Putamen (tissue), 1 donor: Measurements from ENCODE around the gene OR7C1.
"Not testable (repeated sequence)": the region's sequence is repeated elsewhere in the genome, so short reads cannot be mapped to it uniquely, and the experiment has no call there.

Experiments used
- DNase-seq: peaks from one replicate; pipeline ENCODE4 v3.0.0-alpha.2; 2016; ENCODE audit warnings: low spot score

Gene OR7C1

DNA sequence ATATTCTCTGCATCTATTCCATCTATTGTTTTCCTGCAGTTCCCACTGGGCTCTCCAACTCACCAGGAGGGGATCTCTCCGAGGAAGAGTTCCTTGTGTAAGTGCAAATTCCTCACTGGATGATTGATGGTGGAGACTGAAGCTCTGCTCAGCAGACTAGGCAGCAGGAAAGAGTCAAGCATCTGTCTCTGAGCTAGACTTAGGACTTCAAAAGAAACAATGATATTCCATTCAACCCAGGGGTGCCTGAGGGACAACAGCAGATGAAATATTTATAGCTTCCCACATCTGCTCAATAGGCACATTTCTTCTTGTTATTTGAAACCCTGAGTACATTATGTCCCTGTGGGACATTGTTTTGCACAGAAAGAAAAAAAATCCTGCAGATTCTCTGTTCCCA, at the start of gene OR7C1, which contains the start of gene OR7A5:
TSS of gene OR7C1 (minus strand) at position 175 of the 400 bp plus-strand sequence. CDS start 35,049 bp downstream, outside the sequence.
TSS of gene OR7A5 (minus strand) at position 175 of the 400 bp plus-strand sequence. CDS start 6,944 bp downstream, outside the sequence.
- DNase-seq = peak; percentile 9

DNA sequence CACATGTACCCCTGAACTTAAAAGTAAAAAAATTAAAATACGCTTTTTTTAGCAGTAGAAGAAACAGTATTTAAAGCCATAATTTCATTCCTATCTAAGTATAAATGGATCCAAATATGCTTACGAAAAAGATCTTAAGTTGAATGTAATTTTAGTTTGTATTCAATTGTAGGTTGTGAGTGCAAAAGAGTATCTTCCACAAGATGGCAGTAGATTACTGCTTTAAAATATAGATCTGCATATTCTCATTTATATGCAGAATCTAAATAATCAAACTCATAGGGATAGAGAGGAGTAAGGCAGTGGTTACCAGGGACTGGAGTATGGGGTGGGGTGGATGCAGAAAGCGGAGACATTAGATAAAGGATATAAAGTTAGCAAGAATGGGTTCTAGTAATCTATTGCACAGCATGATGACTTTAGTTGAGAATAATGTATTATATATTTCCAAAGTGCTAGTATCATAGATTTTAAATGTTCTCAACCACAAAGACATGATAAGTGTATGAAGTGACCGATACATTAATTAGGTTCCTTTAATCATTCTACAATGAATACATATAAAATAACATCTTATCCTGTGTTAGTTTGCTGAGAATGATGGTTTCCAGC, 36.7 kb upstream of the OR7C1 start:
- no peak for DNase-seq

DNA sequence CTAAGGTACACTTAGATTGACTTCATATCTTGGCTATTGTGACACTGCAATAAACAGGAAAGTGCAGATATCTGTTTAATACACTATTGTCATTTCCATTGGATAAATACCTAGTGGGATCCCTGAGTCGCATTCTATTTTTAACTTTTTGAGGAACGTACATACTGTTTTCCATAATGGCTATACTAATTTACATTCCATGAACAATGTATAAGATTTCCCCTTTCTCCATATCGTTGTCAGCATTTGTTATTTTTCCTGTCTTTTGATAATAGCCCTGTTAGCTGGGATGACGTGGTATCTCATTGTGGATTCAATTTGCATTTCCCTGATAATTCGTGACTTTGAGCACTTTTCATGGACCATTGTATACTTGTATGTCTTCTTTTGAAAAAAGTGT, 33.5 kb upstream of the OR7C1 start:
- DNase-seq = no peak

DNA sequence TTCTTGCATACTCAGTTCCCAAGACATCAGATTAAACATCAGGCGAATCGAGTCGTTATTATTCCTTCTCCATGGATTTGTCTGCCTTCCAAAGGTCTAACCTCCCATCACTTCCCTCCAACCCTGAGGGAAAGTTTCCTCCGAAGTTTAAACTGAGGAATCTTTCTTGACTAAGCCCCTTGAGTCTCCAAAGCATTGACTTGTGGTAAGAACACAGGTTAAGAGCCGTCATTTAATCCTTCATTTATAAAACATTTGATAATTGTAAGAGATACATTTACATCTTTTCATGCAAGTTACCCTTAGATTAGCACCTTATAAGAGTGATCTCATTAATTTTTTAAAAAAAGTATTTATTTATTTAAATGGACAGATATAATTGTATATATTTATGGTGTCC, 13.8 kb upstream of the OR7C1 start, which contains the start of gene OR7A10:
TSS of gene OR7A10 (minus strand) at position 101 of the 400 bp plus-strand sequence. CDS start 7,045 bp downstream, outside the sequence.
- DNase-seq = no peak

DNA sequence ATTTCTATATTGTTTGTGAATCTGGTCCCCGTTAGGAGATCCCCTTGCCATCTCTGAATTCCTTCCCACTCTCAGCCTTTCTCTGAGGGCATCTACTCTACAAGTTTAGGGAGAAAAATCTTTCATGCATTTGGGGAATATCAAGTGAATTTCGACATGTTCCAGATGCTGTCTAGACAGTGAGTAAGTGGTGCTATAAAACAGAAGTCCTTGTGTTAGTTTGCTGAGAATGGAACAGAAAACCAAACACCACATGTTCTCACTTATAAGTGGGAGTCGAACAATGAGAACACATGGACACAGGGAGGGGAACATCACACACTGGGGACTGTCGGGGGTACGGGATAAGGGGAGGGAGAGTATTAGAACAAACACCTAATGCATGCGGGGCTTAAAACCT, 8.6 kb upstream of the OR7C1 start:
- DNase-seq = no peak

DNA sequence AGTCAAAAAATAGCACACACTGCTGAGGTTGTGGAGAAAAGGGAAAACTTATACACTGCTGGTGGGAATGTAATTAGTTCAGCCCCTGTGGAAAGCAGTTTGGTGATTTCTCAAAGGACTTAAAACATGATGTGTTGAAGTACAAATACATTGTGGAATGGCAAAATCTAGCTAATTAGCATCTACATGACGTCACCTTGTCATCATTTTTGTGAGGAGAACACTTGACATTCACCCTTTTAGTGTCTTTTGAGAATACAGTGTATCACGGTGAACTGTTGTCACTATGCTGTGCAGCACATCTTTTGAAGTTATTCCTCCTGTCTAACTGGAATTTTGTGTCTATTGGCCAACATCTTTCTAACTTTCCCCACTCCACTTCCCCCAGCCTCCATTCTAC, 8.2 kb upstream of the OR7C1 start:
- no peak for DNase-seq

DNA sequence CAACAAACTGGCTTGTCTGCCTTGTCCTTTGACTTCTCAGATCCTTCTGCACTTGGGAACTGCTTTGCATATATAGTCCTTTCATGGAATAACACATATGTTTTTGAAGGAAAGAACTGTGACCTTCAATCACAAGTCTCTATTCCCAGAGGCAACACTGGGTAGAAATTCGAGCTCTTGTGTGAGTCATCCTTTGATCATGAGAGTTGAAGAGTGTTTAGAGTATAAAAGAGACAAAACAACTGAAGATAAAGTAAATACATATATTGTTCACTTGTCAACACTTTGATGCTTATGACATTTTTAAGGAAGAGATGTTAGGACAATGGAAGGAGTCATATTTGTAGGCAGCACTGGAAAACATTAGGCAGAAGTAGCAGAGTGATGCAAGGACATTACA, 5.2 kb upstream of the OR7C1 start:
- no peak for DNase-seq

DNA sequence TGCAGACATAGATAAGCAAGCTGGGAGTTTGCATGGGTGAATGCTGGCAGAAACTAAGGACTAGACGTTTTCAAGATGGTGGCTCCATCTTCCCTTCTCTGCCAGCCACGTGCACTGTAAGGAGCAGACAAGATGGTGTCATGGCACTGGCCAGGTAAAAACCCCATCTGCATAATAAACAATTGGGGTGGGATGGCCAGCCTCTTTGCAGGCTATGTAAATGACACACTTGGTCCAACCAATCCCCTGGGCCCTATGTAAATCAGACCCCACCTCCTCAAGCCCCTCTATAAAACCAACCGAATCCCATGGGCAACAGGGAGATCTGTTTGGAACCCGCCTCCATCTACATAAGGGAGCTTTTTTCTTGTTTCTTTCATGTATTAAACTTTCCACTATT, 2.4 kb upstream of the OR7C1 start:
- no peak for DNase-seq

DNA sequence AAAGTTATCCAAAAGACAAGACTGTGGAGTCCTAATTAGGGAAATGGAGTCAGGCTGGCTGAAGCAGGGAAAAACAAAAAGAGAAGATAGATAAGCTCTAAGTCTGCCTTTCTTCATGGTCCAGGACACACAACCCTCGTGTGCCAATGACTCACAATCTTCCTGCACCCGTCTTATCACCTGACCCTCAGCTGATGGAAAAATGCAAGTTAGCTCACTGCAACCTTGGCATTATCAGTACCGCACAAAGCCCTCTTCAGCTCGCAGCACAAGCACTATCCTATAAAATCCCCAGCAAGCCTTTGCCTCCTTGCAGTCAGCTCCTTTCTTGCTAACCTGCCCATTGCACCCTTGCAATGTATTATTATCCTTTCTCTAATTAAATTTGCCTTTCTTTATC, 4.3 kb downstream of the OR7C1 start:
- DNase-seq = no peak

DNA sequence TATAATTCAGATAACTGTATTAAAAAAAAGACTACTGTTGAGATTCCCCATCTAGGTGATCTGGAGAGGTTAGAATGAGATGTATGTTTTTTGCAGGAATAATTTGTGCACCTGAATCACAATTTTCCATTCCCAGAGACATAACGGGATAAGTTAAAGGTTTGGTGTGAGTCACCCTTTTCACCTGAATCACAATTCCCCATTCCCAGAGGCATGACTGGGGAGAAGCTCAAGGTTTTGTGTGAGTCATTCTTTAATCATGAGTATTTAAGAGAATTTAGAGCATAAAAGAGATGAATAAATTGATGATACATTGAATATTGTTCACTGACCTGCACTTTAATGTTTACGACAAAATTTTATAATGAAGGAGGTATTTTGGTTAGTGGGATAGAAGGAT, 9.0 kb downstream of the OR7C1 start:
- DNase-seq = no peak

DNA sequence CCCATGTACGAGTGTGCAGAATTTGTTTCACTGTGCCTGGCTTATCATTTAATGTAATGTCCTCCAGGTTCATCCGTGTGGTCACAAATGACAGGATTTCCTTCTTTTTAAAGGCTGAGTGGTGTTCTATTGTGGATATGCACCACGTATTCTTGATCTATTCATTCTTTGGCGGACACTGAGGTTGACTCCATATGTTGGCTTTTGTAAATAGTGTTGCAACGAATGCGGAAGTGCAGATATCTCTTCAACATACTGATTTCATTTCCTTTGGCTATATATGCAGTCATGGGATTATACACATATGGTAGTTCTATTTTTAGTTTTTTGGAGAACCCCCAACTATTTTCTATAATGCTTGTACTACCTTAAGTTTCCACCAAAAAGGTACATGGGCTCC, 13.0 kb downstream of the OR7C1 start:
- DNase-seq = no peak

DNA sequence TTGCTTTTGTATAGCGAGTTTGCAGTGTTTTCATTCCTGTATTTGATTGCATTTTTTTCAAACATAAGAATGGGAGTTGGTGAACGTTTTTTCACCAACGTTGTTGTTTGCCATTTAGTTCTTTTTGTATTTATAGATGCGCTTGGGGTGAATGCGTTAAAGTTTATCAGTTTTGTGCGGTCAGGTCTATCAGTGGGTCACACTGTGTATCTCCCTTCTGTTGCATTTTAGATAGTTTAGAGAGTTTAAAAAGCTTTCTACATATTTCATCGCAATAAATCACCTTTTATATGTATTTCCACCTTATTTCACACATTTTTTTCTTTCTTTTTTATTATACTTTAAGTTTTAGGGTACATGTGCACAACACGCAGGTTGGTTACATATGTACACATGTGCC, 16.4 kb downstream of the OR7C1 start:
- DNase-seq = no peak

DNA sequence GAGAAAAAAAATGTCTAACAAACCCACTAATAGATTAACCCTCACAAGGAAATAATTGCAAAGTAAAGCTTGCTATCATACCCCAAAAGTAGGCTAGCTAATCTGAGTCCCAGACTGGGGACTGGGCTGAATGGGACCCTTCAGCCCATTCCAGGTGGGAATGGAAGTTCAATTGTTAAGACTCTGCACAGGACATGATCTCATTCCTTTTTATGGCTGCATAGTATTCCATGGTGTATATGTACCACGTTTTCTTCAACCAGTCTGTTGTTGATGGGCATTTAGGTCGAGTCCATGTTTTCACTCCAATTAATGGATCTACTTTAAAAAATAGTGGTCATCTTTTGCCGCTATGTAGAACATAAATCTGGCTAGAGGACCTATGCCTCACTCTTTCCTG, 17.9 kb downstream of the OR7C1 start:
- no peak for DNase-seq

DNA sequence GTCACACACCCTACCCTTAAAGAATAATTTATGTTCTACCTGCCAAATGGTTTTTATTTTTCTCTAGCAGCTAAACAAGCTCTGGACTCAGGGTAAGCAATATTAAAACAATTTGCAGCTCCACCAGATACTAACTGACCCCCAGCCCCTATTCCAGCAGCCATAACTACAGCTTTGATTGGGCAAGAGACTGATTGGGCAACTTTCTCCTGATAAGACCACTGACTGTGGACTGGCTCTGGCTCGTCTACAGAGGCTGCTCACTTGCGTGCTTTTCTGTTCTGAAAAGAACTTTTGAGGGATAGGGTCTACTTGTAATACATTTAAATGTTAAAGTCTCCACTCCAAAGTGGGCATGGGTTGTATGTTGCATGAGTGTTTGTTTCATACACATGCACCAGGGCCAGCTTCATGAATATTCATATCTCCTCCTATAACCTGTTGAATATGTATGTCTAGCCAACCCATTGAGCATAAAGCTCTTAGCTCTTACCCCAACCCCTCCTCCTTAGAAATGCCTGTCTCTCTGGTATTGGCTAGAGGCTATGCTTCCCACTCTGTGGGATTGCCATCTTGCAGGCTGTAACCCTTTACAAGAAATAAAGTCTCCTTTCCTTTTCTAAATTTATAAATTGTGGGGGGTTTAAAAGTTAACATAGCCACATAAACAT, 19.9 kb downstream of the OR7C1 start:
- DNase-seq = no peak

DNA sequence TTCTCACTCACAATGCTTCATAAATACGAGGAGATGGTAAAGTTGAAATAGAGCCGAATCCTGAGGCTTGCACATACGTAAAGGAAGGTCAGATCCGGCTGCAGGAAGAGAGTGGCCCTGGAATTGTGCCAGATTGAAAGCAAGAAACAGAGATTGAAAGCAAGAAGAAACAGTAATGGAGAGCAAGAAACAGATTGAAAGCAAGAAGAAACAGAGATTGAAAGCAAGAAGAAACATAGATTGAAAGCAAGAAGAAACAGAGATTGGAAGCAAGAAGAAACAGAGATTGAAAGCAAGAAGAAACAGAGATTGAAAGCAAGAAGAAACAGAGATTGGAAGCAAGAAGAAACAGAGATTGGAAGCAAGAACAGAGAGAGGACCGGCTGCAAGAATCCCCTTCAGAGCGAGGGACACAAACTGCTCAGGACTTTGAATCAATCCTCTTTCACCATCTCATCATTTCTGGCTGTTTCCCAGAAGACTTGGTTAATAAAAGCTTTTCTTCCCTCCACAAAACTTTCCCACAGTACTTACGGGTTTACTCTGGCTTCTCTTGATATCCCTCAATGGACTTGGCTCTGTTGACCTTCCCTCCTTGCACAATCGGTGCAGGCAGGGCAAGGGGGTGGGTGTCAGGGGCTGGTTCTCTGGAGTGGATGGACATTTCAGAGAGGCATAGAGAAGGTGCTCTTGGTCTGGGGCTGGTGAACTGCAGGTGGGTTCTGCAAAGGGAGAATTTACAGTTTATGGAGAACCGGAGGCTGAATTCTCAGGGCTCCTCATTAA, 25.5 kb downstream of the OR7C1 start:
- DNase-seq = no peak

DNA sequence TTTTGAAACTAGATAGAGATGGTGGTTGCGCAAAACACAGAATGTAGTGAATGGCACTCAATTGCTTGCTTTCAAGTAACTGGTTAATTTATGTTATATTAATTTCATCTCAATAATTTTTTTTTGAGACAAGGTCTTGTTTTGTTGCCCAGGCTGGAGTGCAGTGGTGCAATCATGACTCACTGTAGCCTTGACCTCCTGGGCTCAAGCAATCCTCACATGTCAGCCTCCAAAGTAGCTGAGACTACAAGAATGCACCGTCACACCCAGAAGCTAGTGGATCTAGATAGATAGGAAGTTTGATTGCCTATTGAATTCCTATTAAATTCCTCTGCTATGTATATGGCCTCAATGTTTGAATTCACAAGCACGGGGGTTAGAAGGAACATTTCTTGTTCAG, 30.2 kb downstream of the OR7C1 start:
- DNase-seq = no peak

DNA sequence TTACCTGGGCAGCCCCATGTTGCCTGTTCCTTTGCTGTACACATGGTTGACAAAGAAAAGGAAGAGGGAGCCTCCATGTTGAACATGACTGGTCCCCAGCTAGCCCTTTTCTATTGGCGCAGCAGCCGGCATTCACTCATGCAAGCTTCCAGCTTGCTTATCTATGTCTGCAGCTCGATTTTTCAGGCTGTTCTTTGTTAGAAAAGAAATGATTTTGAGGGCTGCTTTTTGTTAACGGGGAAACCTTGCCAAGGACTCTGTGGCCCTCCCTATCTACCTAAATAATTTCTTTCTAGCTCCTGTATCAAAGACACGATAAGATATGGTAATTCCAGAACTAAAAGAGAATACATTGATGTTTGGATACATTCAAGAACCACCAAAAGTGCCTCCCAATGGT, 36.2 kb downstream of the OR7C1 start:
- DNase-seq = no peak

DNA sequence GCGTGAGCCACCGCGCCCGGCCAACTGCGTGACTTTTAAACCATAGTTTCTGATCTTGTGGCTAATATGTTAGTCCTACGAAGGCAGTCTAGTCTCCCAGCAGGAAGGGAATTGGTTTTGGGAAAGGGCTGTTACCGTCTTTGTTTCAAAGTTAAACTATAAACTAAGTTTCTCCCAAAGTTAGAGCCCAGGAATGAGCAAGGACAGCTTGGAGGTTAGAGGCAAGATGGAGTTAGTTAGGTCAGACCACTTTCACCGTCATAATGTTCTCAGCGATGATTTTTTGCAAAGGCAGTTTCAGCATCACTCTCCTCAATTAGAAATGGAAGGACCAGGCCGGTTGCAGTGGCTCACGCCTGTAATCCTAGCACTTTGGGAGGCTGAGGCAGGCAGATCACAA, 39.0 kb downstream of the OR7C1 start:
- no peak for DNase-seq

DNA sequence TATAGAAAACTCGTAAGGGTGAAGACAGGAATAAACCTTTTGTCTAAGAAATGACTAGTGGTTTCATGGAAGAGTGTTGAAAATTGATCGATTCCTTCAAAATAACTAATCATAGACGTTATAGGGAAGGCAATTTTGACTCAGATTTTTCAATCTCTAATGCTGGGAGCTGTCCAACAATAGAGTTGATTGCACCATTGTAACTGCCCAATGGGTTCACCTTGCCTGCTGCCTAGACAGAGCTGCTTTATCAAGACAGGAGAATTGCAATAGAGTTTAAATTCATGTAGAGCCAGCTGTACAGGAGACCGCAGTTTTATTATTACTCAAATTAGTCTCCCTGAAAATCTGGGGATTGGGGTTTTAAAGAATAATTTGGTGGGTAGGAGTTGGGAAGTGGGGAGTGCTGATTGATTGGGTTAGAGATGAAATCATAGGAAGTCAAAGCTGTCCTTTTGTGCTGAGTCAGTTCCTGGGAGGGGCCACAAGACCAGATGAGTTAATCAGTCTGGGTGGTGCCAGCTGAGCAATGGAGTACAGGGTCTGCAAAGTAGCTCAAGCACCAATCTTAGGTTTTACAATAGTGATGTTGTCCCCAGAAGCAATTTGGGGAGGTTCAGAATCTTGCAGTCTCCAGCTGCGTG, 39.8 kb downstream of the OR7C1 start:
- DNase-seq = no peak

DNA sequence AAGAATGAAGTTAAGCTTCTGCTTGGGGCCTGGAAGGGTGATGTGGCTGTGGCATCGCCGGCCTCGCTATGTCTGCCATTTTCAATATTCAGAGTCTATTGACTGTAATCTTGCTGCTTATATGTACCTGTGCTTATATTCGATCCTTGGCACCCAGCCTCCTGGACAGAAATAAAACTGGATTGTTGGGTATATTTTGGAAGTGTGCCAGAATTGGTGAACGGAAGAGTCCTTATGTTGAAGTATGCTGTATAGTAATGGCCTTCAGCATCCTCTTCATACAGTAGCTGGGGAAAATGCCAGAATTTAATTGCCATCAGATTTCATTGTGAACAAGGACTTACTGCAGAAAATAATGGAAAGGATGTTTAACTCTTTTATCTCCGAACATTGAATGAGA, 42.7 kb downstream of the OR7C1 start:
- not testable (repeated sequence) for DNase-seq

DNA sequence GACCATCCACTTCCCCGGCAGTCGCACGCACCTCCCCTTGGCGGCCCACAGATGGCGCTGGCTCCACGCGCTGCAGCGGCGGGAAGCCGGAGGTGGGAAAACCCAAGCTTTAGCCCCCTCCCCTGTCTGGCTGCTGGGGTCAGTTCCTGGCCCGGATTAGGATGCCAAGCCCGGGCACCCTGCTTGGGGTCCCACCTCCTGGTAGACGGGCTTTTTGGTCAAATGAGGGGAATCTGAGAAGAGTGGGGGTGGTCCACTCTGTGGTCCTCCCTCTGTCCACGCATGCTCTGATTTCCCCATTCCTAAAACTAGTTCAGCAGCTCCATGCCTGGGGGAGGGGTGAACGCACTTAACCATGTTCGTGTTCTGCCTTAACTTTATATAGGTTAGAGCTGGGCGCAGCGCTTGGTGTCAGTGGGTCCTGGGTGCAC, 48.5 kb downstream of the OR7C1 start:
- DNase-seq = no peak

DNA sequence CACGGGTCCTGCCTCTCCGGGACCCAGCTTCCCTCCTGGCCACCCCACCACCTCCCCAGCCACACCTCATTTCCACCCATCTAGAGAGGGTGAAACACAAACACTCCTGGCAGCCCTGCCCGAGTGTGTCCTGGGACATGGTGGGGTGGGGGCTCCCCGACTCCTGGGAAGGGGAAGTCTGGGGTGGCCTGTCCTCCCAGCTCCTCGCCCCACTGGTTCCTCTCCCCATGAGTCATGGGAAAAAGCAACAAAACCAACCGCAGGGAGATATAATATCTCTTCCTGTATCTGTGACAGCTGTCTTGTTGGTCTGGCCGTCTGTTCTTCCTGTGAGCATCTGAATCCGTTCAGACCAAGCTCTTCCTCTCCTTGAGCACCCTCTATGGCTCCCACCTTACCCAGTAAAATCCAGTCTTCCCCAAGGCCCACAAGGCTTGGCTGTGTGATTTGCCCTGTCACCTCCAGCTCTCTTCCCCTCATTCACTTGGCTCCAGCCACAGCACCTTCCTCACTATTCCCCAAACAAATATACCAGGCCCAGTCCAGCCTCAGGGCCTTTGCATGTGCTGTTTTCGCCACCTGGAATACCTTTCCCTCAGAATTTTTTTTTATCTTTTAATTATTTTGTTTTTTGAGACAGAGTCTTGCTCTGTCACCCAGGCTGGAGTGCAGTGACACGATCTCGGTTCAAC, 49.7 kb downstream of the OR7C1 start:
- peak; percentile 11 for DNase-seq
